HCT116 (cell line): ENCODE measurements around the gene PINK1.

ENCODE experiments used
- CEBPB ChIP-seq: IDR thresholded peaks from 2 replicates; pipeline ENCODE4 v1.6.1; 2012; ENCODE audit warnings: low read depth
- CTCF ChIP-seq, 3 experiments: fragments of 200-600 bp in 1 of 3; sonication (generic) in 1 of 3; IDR thresholded peaks in 2 of 3; conservative IDR thresholded peaks in 1 of 3; 2 replicates each; pipeline ENCODE4 v1.5.1; 2012 to 2017; ENCODE audit warnings: low read depth in 2 of 3, low read length in 2 of 3, antibody characterized with exemption in 1 of 3, borderline replicate concordance in 1 of 3, control low read depth in 1 of 3, mild to moderate bottlenecking in 1 of 3, mixed read lengths in 1 of 3, mixed run types in 1 of 3, moderate library complexity in 1 of 3; ENCODE audit not compliant: insufficient read depth in 1 of 3
- EZH2 ChIP-seq: fragments of 200-600 bp; sonication (generic); IDR thresholded peaks from 2 replicates; pipeline ENCODE4 v1.6.1; 2017; ENCODE audit warnings: antibody characterized with exemption, mixed run types
- RAD21 ChIP-seq: IDR thresholded peaks from 2 replicates; pipeline ENCODE4 v1.6.1; 2012; ENCODE audit warnings: low read depth, mild to moderate bottlenecking
- REST ChIP-seq: IDR thresholded peaks from 2 replicates; pipeline ENCODE4 v1.6.1; 2012; ENCODE audit warnings: low read depth
- SP1 ChIP-seq: IDR thresholded peaks from 2 replicates; pipeline ENCODE4 v1.6.1; 2012; ENCODE audit warnings: low read depth
- YY1 ChIP-seq: IDR thresholded peaks from 2 replicates; pipeline ENCODE4 v1.6.1; 2011; ENCODE audit warnings: low read length, low read depth, moderate library complexity, mild to moderate bottlenecking; ENCODE audit not compliant: insufficient replicate concordance; ENCODE audit errors: extremely low read depth
- ZNF274 ChIP-seq: fragments of 200-500 bp; sonication (Bioruptor generic); IDR thresholded peaks from 2 replicates; pipeline ENCODE4 v1.6.1; 2014; ENCODE audit warnings: mild to moderate bottlenecking, low read depth, low read length, inconsistent platforms

GRCh38 chr1:20630729-20631128, 2.5 kb upstream of the PINK1 start:
- TF ChIP-seq REST (no peak), CTCF (IDR thresholded peaks at IDR 0.05 in 2 of 3, conservative IDR thresholded peaks at IDR 0.05 in 1 of 3; ENCODE audit: borderline replicate concordance in 1 of 3, insufficient read depth in 1 of 3, low read depth in 2 of 3, low read length in 2 of 3) (no peak), EZH2 (no peak), RAD21 (no peak), CEBPB (no peak), SP1 (no peak), ZNF274 (no peak), YY1 (no peak)
